ENCODE data around the gene NR1H2. TPM values are rescaled to one million over a fixed set of nuclear protein-coding genes. Genes with fewer than 3 reads are reported as not detected.

Gene NR1H2
- total and polyA plus RNA-seq, 10 donors: 53.1 to 96.0 (median 74.0) TPM

GRCh38 chr19:50412419-50412818, 36.2 kb downstream of the NR1H2 start:
- Histone ChIP-seq H3K4me3 (no peak overlapping the region), H3K27ac (no peak overlapping the region), H3K9me3 (no peaks in the 10 kb centered on the region), H3K27me3 (replicated peaks in 1 of 7) (peaks cover 0 to 6% (median 0%) of the 10 kb centered on the region in 7 donors), H3K4me1 (peaks cover 0 to 33% (median 29%) of the 10 kb centered on the region in 6 donors), H3K36me3 (peaks cover 0 to 54% (median 19%) of the 10 kb centered on the region in 6 donors)
- intact Hi-C loops (cut with DNase I; ENCODE audit: low total_unique reads): loop anchor here (10.0 kb wide), 1 partner anchor 48 kb away; the partner anchor contains the start of gene NAPSA
- 85 to 95% (median 93%) methylated on average over 2 of the region's 2 CpGs for WGBS, 5 donors
- no peak for TF ChIP-seq CTCF (IDR thresholded peaks at IDR 0.05 in 8 of 11, conservative IDR thresholded peaks at IDR 0.05 in 3 of 11)
- no peak for TF ChIP-seq POLR2AphosphoS5 (IDR thresholded peaks at IDR 0.05)
- no peak for TF ChIP-seq POLR2A (IDR thresholded peaks at IDR 0.05)
- DNase-seq: no peak

GRCh38 chr19:50413096-50413495, 36.8 kb downstream of the NR1H2 start:
- TF ChIP-seq POLR2AphosphoS5 (IDR thresholded peaks at IDR 0.05) (no peak), POLR2A (IDR thresholded peaks at IDR 0.05) (no peak)
- no peak for DNase-seq
- H3K4me1 ChIP-seq: peaks cover 0 to 40% (median 34%) of the 10 kb centered on the region in 6 donors
- no peak overlapping the region for H3K4me3 ChIP-seq
- intact Hi-C loops (cut with DNase I; ENCODE audit: low total_unique reads): loop anchor here (10.0 kb wide), 1 partner anchor 48 kb away; the partner anchor contains the start of gene NAPSA
- peaks cover 0 to 48% (median 19%) of the 10 kb centered on the region in 6 donors for H3K36me3 ChIP-seq
- WGBS, 5 donors: 88 to 96% (median 96%) methylated on average over 13 of the region's 13 CpGs
- H3K9me3 ChIP-seq: no peaks in the 10 kb centered on the region
- H3K27ac ChIP-seq: no peak overlapping the region
- peaks cover 0 to 13% (median 0%) of the 10 kb centered on the region in 7 donors for H3K27me3 ChIP-seq (replicated peaks in 1 of 7)

- WGBS, 5 donors: 94 to 97% (median 95%) methylated on average over 4 to 21 of the region's 21 CpGs
- intact Hi-C loops (cut with DNase I; ENCODE audit: low total_unique reads): loop anchor here (10.0 kb wide), 1 partner anchor 49 kb away; the partner anchor contains the start of gene NAPSA
- DNase-seq: peak; percentile 77
- TF ChIP-seq CTCF (IDR thresholded peaks at IDR 0.05 in 8 of 11, conservative IDR thresholded peaks at IDR 0.05 in 3 of 11): no peak
- peak in 1 of 3 donors; percentile 13 for TF ChIP-seq POLR2AphosphoS5 (IDR thresholded peaks at IDR 0.05)
- H3K27me3 ChIP-seq (replicated peaks in 1 of 7): peaks cover 0 to 17% (median 0%) of the 10 kb centered on the region in 7 donors
- H3K9me3 ChIP-seq: no peaks in the 10 kb centered on the region
- H3K4me3 ChIP-seq: no peak overlapping the region
- H3K27ac ChIP-seq: no peak overlapping the region
- peaks cover 0 to 44% (median 35%) of the 10 kb centered on the region in 6 donors for H3K4me1 ChIP-seq
- peaks cover 0 to 43% (median 17%) of the 10 kb centered on the region in 6 donors for H3K36me3 ChIP-seq
Observed at GRCh38 chr19:50413531-50413930, 37.3 kb downstream of the NR1H2 start.

- DNase-seq: peak; percentile 96
- intact Hi-C loops (cut with DNase I; ENCODE audit: low total_unique reads): loop anchor here (10.0 kb wide), 1 partner anchor 50 kb away; the partner anchor contains the start of gene NAPSA
- Histone ChIP-seq H3K9me3 (no peaks in the 10 kb centered on the region), H3K27ac (peak overlapping the region; percentile 36 to 93 (median 80)), H3K36me3 (peaks cover 0 to 28% (median 2%) of the 10 kb centered on the region in 6 donors), H3K4me3 (peak overlapping the region in 4 of 8 donors; percentile 13 to 62 (median 24)), H3K4me1 (peaks cover 0 to 57% (median 35%) of the 10 kb centered on the region in 6 donors), H3K27me3 (replicated peaks in 1 of 7) (peaks cover 0 to 32% (median 6%) of the 10 kb centered on the region in 7 donors)
- WGBS, 5 donors: 26 to 48% (median 31%) methylated on average over 26 to 37 of the region's 37 CpGs
- TF ChIP-seq CTCF (IDR thresholded peaks at IDR 0.05 in 8 of 11, conservative IDR thresholded peaks at IDR 0.05 in 3 of 11) (peak; percentile 77 to 97 (median 92)), POLR2A (IDR thresholded peaks at IDR 0.05) (no peak), POLR2AphosphoS5 (IDR thresholded peaks at IDR 0.05) (peak; percentile 33 to 72 (median 54))
Observed at GRCh38 chr19:50414864-50415660, 38.8 kb downstream of the NR1H2 start.
